Gastroesophageal sphincter (tissue), 4 donors: ENCODE measurements around the gene PCDH17. TPM values are rescaled to one million over a fixed set of nuclear protein-coding genes. Genes with fewer than 3 reads are reported as not detected.

Source experiments
- ATAC-seq: fragments of 150-250 bp; one replicate; pipeline ENCODE4 v1.9.1; 2016; ENCODE audit warnings: mild to moderate bottlenecking, moderate library complexity
- H3K27ac ChIP-seq, 4 donors: fragments of 200-600 bp; sonication (generic) in 3 of 4; 1 replicate in 3 of 4; 2 replicates in 1 of 4; pipeline ENCODE4 v1.5.1; 2016 to 2019
- H3K27me3 ChIP-seq: fragments of 200-600 bp; sonication (generic); one replicate; pipeline ENCODE4 v1.5.1; 2019
- H3K36me3 ChIP-seq, 2 donors: fragments of 200-600 bp; sonication (generic); one replicate each; pipeline ENCODE4 v1.5.1; 2019; ENCODE audit warnings: control low read depth in 1 of 2
- H3K4me1 ChIP-seq, 3 donors: fragments of 200-600 bp; sonication (generic); 1 replicate in 2 of 3; 2 replicates in 1 of 3; pipeline ENCODE4 v1.5.1; 2016 to 2019; ENCODE audit warnings: control low read depth in 2 of 3
- H3K4me3 ChIP-seq, 2 donors: fragments of 200-600 bp; sonication (generic); one replicate each; pipeline ENCODE4 v1.5.1; 2019; ENCODE audit warnings: mild to moderate bottlenecking in 1 of 2, moderate library complexity in 1 of 2
- H3K9me3 ChIP-seq, 3 donors: fragments of 200-600 bp; sonication (generic); one replicate each; pipeline ENCODE4 v1.5.1; 2017 to 2019; ENCODE audit warnings: control low read depth in 2 of 3
- CTCF ChIP-seq, 4 experiments: fragments of 200-600 bp in 2 of 4; fragments of 450-650 bp in 2 of 4; sonication (generic) in 1 of 4; IDR thresholded peaks; one replicate each; pipeline ENCODE4 v1.5.1; 2017 to 2019; ENCODE audit warnings: antibody characterized with exemption in 4 of 4, mild to moderate bottlenecking in 2 of 4, moderate library complexity in 2 of 4
- EP300 ChIP-seq: sonication (generic); formaldehyde crosslinking; IDR thresholded peaks from one replicate; pipeline ENCODE4 v1.6.1; 2017; ENCODE audit warnings: antibody characterized with exemption, mild to moderate bottlenecking
- POLR2A ChIP-seq, 2 donors: fragments of 450-650 bp; IDR thresholded peaks; one replicate each; pipeline ENCODE4 v1.6.1; 2017; ENCODE audit warnings: antibody characterized with exemption in 2 of 2, mild to moderate bottlenecking in 2 of 2, moderate library complexity in 1 of 2
- POLR2AphosphoS5 ChIP-seq: sonication (generic); formaldehyde crosslinking; IDR thresholded peaks from one replicate; pipeline ENCODE4 v1.6.1; 2017; ENCODE audit warnings: antibody characterized with exemption
- WGBS, 2 donors: methylation state at CpG; one replicate each; pipeline ENCODE4 v1.1.5; 2018; ENCODE audit warnings: low coverage in 1 of 2; 5-methylcytosine and 5-hydroxymethylcytosine counted together
- total RNA-seq, 4 donors: library from RNA; depleted of rRNA; stranded (reverse); fragments of >200 nt; gene quantifications; one replicate each; pipeline ENCODE4 v1.1.0, GENCODE V29; 2016

Gene PCDH17
- total RNA-seq, 4 donors from 2014 or later: 3.9 to 7.8 (median 4.8) TPM

- no peaks in the 10 kb centered on the region for H3K36me3 ChIP-seq
- H3K9me3 ChIP-seq: peaks cover 0 to 9% (median 0%) of the 10 kb centered on the region in 3 donors
- ATAC-seq: no peak
- no peak for TF ChIP-seq EP300
- TF ChIP-seq POLR2AphosphoS5: no peak
- no peak for TF ChIP-seq POLR2A (IDR thresholded peaks at IDR 0.05)
- TF ChIP-seq CTCF (IDR thresholded peaks at IDR 0.05): no peak
- WGBS, 2 donors: 14 to 26% methylated on average over 14 of the region's 15 CpGs
- H3K27me3 ChIP-seq: peaks cover 58% of the 10 kb centered on the region
- peak overlapping the region; percentile 28 to 53 for H3K4me3 ChIP-seq
- peak overlapping the region in 3 of 4 donors; percentile 67 to 80 (median 78) for H3K27ac ChIP-seq
- peaks cover 0 to 34% (median 0%) of the 10 kb centered on the region in 3 donors for H3K4me1 ChIP-seq
These were observed 3.3 kb downstream of the PCDH17 start for GRCh38 chr13:57634839-57635165.

GRCh38 chr13:57635541-57636085, 4.1 kb downstream of the PCDH17 start:
- H3K27ac ChIP-seq: peak overlapping the region in 2 of 4 donors; percentile 24 to 67
- TF ChIP-seq CTCF (IDR thresholded peaks at IDR 0.05) (no peak), POLR2AphosphoS5 (no peak), POLR2A (IDR thresholded peaks at IDR 0.05) (no peak), EP300 (no peak)
- 22 to 39% methylated on average over 2 of the region's 2 CpGs for WGBS, 2 donors
- peaks cover 49% of the 10 kb centered on the region for H3K27me3 ChIP-seq
- H3K4me1 ChIP-seq: peaks cover 0 to 26% (median 0%) of the 10 kb centered on the region in 3 donors
- no peak for ATAC-seq
- H3K4me3 ChIP-seq: peak overlapping the region; percentile 3 to 53
- peaks cover 0 to 9% (median 0%) of the 10 kb centered on the region in 3 donors for H3K9me3 ChIP-seq
- H3K36me3 ChIP-seq: no peaks in the 10 kb centered on the region

GRCh38 chr13:57636816-57637215, 5.3 kb downstream of the PCDH17 start:
- no peak overlapping the region for H3K27ac ChIP-seq
- H3K4me3 ChIP-seq: peak overlapping the region in 1 of 2 donors; percentile 53
- TF ChIP-seq POLR2AphosphoS5 (no peak), CTCF (IDR thresholded peaks at IDR 0.05) (no peak), POLR2A (IDR thresholded peaks at IDR 0.05) (no peak)

GRCh38 chr13:57637515-57637914, 6.0 kb downstream of the PCDH17 start:
- Histone ChIP-seq H3K36me3 (no peaks in the 10 kb centered on the region), H3K9me3 (peaks cover 0 to 9% (median 0%) of the 10 kb centered on the region in 3 donors), H3K27ac (no peak overlapping the region), H3K4me1 (peaks cover 0 to 10% (median 0%) of the 10 kb centered on the region in 3 donors), H3K27me3 (peaks cover 30% of the 10 kb centered on the region), H3K4me3 (peak overlapping the region in 1 of 2 donors; percentile 53)
- no peak for TF ChIP-seq EP300
- no peak for TF ChIP-seq CTCF (IDR thresholded peaks at IDR 0.05)
- TF ChIP-seq POLR2A (IDR thresholded peaks at IDR 0.05): no peak
- TF ChIP-seq POLR2AphosphoS5: no peak
- no peak for ATAC-seq
- 83 to 85% methylated on average over 1 of the region's 1 CpG for WGBS, 2 donors

More at GRCh38 chr13:57636816-57637215, 5.3 kb downstream of the PCDH17 start:
- Histone ChIP-seq H3K36me3 (no peaks in the 10 kb centered on the region), H3K9me3 (peaks cover 0 to 9% (median 0%) of the 10 kb centered on the region in 3 donors), H3K27me3 (peaks cover 37% of the 10 kb centered on the region), H3K4me1 (peaks cover 0 to 16% (median 0%) of the 10 kb centered on the region in 3 donors)
- no peak for ATAC-seq
- 54 to 63% methylated on average over 2 of the region's 2 CpGs for WGBS, 2 donors
